NOMO-1 treated with dmso at 0.1 percent for 144 hours (cell line): ENCODE results near the gene NPAS2.

Experiments used
- DNase-seq: peaks from one replicate; lab custom pipeline; 2025; ENCODE audit not compliant: unreplicated experiment; lab: John Stamatoyannopoulos, UW

Gene NPAS2

GRCh38 chr2:100938031-100939026 lies 118.4 kb downstream of the NPAS2 start:
- DNase-seq = no peak

- DNase-seq = no peak
These were observed 119.5 kb downstream of the NPAS2 start for GRCh38 chr2:100939445-100939844.

- no peak for DNase-seq
These were observed 120.3 kb downstream of the NPAS2 start for GRCh38 chr2:100940240-100940639.

GRCh38 chr2:100940766-100941645 lies 121.1 kb downstream of the NPAS2 start:
- DNase-seq = no peak

GRCh38 chr2:100941646-100942240 lies 121.8 kb downstream of the NPAS2 start:
- DNase-seq = no peak

GRCh38 chr2:100944617-100945432 lies 124.9 kb downstream of the NPAS2 start:
- DNase-seq = no peak

- no peak for DNase-seq
These were observed 125.4 kb downstream of the NPAS2 start for GRCh38 chr2:100945433-100945740.

GRCh38 chr2:100945930-100946607 lies 126.1 kb downstream of the NPAS2 start:
- DNase-seq = no peak

GRCh38 chr2:100948942-100949811 lies 129.2 kb downstream of the NPAS2 start:
- DNase-seq = no peak

- no peak for DNase-seq
These were observed 132.6 kb downstream of the NPAS2 start for GRCh38 chr2:100952512-100952911.

GRCh38 chr2:100953406-100954043 lies 133.6 kb downstream of the NPAS2 start:
- no peak for DNase-seq

- DNase-seq = no peak
These were observed 134.1 kb downstream of the NPAS2 start for GRCh38 chr2:100954044-100954420.

GRCh38 chr2:100955226-100955625 lies 135.3 kb downstream of the NPAS2 start:
- no peak for DNase-seq

- no peak for DNase-seq
These were observed 136.1 kb downstream of the NPAS2 start for GRCh38 chr2:100956081-100956480.

GRCh38 chr2:100957996-100958653 lies 138.2 kb downstream of the NPAS2 start:
- DNase-seq = no peak

GRCh38 chr2:100959225-100959880 lies 139.4 kb downstream of the NPAS2 start:
- DNase-seq = no peak

- DNase-seq = no peak
These were observed 140.7 kb downstream of the NPAS2 start for GRCh38 chr2:100960688-100961087.
